ACHN (cell line): ENCODE data around the gene RBM33.

ENCODE experiments used
- DNase-seq: peaks from one replicate; pipeline ENCODE4 v3.0.0-alpha.2; 2015
- in situ Hi-C: cut with HindIII; loops from 2 replicates; pipeline ENCODE4 v1.10.0; 2017; ENCODE audit warnings: low sequenced_read_pairs, low pct_ligation_motif_present, low pct_unique_long_range_greater_than_20kb

Gene RBM33

DNA sequence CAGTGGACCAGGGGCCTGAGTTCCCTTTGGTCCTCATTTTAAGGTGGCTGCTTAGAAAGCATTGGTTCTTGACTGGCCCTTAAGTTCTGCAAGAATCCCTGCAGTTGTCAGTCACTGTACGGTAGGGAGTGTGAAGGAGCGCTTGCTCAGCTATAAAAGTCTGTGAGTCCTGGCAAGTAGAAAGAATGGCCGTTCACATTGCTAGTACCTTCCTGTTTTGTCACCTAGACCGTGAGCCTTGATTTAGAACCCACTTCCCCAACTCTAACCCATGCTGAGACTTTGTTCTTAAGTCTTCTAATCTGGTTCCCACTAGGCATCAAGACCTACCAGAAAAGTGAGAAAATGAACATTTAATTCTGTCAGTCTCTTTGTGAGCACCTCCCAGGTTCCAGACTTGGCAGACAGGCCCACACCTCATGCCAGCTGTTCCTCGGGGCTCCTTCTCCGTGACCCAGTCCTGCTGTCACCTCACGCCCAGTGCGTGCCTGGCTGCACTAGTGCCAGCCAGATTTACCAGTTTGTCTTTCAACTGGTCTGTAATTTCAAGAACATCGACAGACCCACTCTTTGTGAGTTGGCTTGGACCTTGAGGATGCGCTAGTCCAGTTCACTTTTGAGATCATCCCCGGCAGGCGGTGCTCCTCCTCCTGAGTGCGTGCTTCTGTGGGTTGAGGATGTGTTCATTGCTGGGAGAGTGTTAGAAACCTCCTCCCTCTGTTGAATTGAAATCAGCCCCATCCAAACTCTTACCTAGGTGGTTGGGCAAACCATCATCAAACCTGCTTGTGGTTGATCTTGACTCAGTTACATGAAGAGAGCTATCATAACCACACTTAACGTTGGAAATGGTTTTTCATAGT is 89.4 kb downstream of the RBM33 start:
- no peak for DNase-seq

DNA sequence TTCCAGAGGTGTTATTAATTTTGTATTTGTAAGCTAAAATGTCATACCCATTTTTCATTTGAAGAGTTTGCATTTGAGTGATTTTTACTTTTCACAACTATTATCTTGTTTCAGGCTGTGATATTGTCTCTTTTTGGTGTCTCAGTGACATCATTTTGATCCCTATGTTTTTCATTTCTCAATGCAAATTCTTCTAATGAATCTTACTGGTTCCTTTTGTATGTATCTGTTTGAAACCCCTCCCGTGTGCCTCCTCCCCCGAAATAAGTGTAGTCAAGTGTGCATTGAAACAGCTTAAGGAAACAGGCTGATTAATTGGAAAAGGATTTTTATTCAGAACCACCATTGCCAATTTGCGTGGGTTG is 90.0 kb downstream of the RBM33 start:
- DNase-seq: no peak
- in situ Hi-C loops: loop anchor here (25.0 kb wide), 1 partner anchor 147 kb away; no protein-coding TSS in a partner anchor

More for the DNA sequence above, 89.4 kb downstream of the RBM33 start:
- in situ Hi-C loops: loop anchor here (25.0 kb wide), 1 partner anchor 147 kb away; no protein-coding TSS in a partner anchor

DNA sequence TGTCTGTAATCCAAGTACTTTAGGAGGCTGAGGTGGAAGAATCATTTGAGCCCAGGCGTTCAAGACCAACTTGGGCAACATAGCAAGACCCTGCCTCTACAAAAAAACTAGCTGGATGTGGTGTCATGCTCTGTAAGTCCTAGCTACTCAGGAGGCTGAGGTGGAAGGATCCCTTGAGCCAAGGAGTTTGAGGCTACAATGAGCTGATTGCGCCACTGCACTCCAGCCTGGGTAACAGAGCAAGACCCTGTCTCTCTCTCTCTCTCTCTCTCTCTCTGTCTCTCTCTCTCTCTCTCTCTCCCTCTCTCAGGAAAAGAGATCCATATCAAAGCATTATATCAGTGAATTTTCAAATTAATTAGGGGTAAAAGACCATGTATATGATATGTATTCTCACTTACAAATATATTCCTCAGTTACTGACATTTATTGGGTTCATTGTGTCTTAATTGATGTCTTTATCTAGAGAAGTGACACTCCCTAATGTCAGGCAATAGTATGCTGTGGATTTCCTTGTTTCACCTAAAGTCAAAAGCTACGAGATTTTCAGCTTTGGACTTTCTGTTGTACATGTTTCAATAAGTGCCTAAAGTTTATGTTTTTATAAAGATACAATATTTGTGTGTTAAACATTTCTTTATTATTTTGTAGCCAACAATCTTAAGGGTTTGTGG is 91.1 kb downstream of the RBM33 start:
- in situ Hi-C loops: loop anchor here (25.0 kb wide), 1 partner anchor 148 kb away; no protein-coding TSS in a partner anchor
- DNase-seq: no peak

DNA sequence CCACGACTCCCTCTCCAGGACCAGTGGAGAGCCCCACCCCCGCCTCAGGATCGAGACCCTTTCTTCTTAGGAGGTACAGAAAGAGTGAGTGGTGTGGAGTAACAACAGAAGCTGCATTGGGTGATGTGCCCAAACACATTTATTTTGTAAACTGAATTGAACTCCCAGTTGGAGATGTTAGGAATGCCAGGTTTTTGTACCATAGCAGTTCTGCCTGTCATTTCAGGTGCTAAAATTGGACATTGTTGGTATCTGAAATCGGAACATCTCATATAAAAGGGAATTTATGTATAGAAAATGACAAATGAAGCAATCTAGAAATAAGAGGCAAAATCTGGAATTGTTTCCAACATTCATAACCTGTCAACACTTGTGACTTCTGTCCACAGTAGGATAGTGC is 93.1 kb downstream of the RBM33 start:
- in situ Hi-C loops: loop anchor here (25.0 kb wide), 1 partner anchor 150 kb away; no protein-coding TSS in a partner anchor
- no peak for DNase-seq

DNA sequence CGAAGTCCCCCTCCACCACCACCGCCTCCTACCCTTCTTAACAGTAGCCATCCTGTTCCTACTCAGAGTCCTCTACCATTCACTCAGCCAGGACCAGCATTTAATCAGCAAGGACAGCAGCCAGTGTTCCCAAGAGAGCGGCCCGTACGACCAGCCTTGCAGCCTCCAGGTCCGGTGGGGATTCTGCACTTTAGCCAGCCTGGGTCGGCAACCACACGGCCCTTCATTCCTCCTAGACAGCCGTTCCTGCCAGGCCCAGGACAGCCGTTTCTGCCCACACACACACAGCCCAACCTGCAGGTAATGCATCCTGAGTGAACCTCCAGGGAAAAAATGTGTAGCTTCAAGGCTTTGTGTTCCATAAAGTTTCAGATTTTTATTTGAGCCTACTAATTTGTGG is 93.6 kb downstream of the RBM33 start:
- in situ Hi-C loops: loop anchor here (25.0 kb wide), 1 partner anchor 151 kb away; no protein-coding TSS in a partner anchor
- DNase-seq: no peak

DNA sequence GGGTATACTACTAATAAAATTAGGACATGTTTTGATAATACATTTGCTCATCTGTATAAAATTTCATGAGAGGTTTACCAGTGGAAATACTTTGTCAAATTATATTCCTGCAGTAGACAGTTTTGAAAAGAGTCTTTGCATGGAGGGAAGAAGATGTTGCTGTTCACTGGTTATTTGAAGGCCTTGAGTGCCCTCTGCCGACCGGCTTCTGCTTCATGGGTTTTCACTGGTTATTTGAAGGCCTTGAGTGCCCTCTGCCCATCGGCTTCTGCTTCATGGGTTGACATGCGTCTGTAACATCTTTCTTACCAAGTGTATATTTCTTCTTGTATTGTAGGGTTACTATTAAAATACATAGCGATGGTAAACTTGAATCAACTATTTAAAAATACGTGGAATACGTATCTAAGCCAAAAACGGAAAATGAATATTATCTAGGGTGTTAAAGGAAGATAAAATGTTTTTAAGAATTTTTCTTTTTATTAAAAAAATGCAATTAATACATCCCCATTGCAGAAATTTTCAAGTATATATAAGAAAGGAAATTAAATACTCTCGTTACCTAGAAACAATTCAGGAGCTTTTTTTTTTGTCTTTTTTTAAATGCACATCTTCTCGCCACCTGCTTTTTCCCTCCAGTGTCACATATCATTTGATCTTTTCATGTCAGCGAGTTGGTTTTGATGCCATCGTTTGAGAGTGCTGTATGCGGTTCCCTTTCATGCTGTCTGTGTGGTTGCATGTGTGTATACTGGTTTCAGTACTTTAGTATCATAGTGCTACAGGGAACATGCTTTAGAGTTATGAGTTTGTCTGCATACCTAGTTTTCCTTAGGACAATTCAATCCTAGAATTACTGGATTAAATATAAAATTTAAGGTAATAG is 94.4 kb downstream of the RBM33 start:
- in situ Hi-C loops: loop anchor here (25.0 kb wide), 1 partner anchor 152 kb away; no protein-coding TSS in a partner anchor
- DNase-seq: peak; percentile 81

DNA sequence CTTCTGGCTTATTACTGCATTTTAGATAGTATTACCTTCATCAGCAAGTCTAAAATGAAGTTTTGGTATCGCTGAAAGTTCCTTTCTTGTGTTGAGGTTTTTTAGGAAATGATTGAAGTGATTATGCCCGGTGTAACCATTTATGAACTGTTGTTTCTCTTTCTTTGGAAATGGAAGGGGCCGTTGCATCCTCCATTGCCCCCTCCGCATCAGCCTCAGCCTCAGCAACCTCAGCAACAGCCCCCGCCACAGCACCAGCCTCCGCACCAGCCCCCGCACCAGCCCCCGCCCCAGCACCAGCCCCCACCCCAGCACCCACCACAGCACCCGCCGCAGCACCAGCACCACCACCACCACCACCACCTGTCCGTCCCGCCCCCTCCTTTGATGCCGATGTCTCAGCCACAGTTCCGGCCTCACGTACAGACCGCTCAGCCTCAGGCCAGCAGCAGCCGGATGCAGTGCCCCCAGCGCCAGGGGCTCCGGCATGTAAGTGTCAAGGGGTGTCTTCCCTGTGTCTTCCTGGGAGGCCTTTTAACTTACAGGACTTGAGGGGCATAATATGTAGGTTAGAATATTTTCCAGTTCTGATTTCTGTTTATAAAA is 95.2 kb downstream of the RBM33 start:
- in situ Hi-C loops: loop anchor here (25.0 kb wide), 1 partner anchor 152 kb away; no protein-coding TSS in a partner anchor
- DNase-seq: no peak

DNA sequence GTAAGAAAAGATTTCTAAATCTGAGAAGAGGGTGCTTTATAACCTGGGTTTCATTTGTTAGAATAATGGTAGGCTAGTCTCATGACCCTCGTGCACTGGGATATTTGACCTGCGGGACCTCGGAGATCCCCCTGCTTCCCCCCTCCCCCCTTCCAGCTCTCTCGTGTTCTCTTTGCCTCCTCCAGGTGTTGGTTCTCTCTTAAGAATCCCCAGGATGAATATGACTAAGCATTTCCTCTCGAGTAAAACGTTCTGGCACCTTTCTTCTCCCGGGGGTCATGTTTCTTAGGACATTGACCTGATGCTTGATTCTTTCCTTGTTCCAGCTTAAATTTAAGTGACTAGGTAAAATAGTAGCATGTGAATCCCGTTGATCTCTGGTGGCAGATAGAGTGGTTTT is 96.6 kb downstream of the RBM33 start:
- DNase-seq: no peak
- in situ Hi-C loops: loop anchor here (25.0 kb wide), 1 partner anchor 154 kb away; no protein-coding TSS in a partner anchor

DNA sequence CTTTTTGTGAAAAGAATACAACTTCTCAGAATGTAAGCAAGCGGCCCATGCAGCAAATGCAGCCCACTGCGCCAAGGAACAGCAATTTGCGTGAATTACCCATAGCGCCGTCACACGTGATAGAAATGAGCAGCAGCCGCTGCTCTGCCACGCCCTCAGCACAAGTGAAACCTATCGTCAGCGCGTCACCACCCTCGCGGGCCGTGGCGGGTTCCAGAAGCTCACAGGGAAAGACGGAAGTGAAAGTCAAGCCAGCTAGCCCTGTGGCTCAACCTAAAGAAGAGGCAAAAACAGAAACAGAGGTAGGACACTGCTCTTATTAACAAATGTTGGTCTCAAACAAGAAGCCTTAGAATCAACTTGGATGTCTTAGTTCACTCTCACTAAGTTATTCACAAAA is 97.3 kb downstream of the RBM33 start:
- DNase-seq: no peak
- in situ Hi-C loops: loop anchor here (25.0 kb wide), 1 partner anchor 155 kb away; no protein-coding TSS in a partner anchor

DNA sequence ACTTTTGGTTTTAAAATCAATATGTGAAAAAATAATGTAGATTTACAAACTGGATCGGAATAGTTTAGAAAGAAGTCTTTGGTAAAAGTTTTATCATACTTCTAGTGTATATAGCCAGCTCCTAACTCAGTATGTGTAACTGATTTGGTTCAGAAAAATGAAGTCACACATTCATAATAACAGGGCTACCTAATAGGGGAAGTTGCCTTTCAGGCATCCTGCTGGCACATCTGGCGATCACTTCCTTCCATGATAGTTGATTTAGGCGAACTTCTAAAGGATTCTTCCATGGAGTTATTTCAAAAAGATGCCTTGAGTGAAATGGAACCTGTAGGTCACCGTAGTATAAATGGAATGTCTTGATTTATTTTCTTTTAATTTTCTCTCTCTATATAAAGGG is 98.7 kb downstream of the RBM33 start:
- in situ Hi-C loops: loop anchor here (25.0 kb wide), 1 partner anchor 156 kb away; no protein-coding TSS in a partner anchor
- no peak for DNase-seq

DNA sequence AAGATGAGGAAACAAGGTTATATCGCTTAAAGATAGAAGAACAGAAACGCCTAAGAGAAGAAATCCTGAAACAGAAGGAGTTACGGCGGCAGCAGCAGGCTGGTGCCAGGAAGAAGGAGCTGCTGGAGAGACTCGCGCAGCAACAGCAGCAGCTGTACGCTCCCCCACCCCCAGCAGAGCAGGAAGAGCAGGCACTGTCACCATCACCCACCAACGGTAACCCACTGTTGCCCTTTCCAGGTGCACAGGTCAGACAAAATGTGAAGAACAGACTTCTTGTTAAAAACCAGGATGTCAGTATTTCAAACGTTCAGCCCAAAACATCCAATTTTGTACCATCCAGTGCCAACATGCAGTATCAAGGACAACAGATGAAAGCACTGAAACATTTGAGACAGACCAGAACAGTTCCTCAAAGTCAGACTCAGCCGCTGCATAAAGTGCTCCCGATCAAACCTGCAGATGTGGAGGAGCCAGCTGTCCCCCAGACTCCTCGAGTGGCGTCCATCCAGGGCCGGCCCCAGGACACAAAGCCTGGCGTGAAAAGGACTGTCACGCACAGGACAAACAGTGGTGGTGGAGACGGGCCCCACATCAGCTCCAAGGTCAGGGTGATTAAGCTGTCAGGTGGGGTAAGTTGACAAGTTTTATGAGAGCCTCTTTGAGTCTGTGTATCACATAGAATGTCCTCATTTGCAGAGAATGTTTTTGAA is 100.7 kb downstream of the RBM33 start:
- in situ Hi-C loops: loop anchor here (25.0 kb wide), 1 partner anchor 158 kb away; no protein-coding TSS in a partner anchor
- no peak for DNase-seq

DNA sequence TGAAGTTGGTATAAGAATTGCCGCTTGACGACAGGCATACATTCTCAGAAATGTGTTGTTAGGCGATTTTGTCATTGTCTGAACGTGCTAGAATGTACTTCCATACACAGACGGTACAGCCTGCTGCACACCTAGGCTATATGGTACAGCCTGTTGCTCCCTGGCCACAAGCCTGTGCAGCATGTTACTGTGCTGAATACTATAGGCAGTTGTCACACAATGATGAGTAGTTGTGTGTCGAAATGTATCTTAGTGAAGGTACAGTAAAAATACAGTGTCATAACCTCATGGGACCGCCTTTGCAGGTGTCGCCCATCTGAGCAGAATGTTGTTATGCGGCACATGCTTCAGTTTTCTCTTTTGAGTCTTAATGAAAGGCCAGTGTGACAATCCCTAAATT is 101.3 kb downstream of the RBM33 start:
- in situ Hi-C loops: loop anchor here (25.0 kb wide), 1 partner anchor 158 kb away; no protein-coding TSS in a partner anchor
- no peak for DNase-seq

DNA sequence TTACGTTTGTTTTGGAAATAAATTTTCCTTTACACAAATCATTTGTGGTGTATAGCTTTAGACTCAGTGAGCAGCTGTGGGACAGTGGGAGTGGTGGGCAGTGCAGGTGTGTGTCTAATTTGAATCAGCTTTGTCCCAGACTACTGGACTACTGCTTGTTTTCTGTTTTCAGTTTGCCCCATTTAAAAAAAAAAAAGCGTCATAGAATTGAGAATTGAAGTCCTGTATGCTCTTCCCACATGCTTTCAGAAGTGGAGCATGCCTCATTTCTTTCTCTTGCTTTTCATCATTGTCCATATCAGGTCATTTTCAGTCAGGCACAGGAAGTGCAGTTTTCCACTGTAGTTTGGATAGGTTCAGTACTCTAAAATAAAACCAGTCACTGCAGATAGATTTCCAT is 101.7 kb downstream of the RBM33 start:
- in situ Hi-C loops: loop anchor here (25.0 kb wide), 1 partner anchor 159 kb away; no protein-coding TSS in a partner anchor
- no peak for DNase-seq

DNA sequence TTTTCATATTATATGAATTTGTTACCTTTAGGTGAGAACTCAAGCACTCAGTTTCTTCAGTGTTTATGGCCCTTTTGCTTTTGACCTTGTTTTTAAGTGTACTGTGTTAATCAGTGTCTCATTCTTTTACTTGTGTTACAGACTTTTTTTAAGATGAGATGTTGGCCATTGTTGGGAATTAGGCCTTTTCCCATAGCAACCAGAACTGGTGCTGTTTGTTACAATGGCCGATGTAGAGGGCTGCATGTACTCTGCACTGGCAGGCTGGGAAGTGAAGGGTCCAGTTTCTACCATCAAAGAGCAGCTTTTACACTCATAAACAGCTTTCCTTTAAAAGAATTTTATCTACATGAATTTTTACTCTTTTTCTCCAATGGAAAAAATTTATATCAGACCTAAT is 102.7 kb downstream of the RBM33 start:
- in situ Hi-C loops: loop anchor here (25.0 kb wide), 1 partner anchor 160 kb away; no protein-coding TSS in a partner anchor
- DNase-seq: no peak

DNA sequence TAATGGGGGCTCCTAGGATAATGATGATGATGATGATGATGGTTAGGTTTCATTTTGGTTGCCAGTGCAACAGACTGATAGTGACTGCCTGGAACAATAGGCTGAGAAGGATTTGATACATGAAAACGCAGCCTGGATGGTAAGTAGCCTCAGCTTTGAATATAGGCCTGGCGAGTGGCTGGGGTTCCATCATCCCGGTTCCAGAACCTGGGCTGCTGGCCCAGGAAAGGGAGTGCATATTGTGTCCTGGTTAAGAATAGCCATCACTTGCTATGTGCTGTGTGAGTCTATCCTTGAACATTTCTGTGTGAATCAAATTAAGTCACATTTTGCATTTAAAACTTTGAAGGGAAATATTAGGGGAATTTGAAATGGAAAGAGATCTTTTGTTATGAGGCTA is 105.1 kb downstream of the RBM33 start:
- DNase-seq: no peak
- in situ Hi-C loops: loop anchor here (25.0 kb wide), 1 partner anchor 162 kb away; no protein-coding TSS in a partner anchor

DNA sequence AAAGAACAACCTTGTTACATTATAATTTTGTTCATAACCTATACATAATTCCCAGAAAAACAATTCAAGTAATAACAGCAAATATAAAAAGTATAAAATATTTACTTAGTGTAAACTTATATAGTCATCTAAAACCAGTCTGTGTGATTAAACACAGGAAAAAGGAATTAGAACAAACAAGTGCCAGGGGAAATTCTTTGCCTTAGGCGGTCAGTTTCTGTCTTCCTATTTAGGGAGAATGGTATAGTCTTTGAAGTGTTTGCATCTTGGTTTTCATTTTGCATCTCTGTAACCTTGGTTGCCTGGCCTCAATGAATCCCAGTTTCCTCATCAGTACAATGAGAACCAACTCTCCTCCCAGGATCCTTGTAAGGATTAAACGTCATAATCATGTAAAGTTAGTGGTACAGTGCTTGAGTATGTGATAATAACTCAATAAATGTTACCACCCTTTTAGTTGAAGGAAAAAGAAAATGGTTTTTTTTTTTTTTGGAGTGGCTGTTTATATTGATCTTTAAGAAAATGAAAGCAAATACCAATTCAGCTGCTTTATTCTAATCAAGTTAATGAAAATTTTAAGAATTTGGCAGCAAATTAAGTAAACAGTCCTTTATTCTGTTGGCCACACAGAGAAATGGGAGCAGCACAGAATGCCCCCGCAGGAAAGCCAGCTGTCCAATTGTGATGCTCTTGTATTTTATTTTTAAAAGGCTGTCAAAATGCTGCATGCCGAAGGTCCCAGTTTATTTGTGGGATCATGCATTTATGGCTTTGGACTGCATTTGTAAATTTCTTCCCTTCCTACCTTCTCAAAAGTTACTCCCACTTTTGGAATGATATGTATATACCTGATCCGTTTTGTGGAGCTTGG is 106.0 kb downstream of the RBM33 start:
- no peak for DNase-seq
- in situ Hi-C loops: no loop called here
